ENCODE measurements around the gene ZBTB49. TPM values are rescaled to one million over a fixed set of nuclear protein-coding genes. Genes with fewer than 3 reads are reported as not detected.

Gene ZBTB49
- total RNA-seq, 6 donors from 2014 or later = 3.7 to 13.6 (median 4.5) TPM

GRCh38 chr4:4368809-4369580, 78.9 kb downstream of the ZBTB49 start:
- H3K27ac ChIP-seq = no peak overlapping the region
- H3K9me3 ChIP-seq = no peaks in the 10 kb centered on the region
- no peak overlapping the region for H3K4me3 ChIP-seq
- TF ChIP-seq POLR2AphosphoS5 (IDR thresholded peaks at IDR 0.05) (no peak), POLR2A (IDR thresholded peaks at IDR 0.05) (no peak), EP300 (IDR thresholded peaks at IDR 0.05) (no peak), CTCF (IDR thresholded peaks at IDR 0.05) (no peak)
- DNase-seq (no peak), ATAC-seq (ENCODE audit: low FRiP score in 2 of 2) (no peak)
- 56 to 74% methylated on average over 8 to 11 of the region's 11 CpGs for WGBS, 2 donors
- no peaks in the 10 kb centered on the region for H3K4me1 ChIP-seq
- no peaks in the 10 kb centered on the region for H3K27me3 ChIP-seq
- no peaks in the 10 kb centered on the region for H3K36me3 ChIP-seq

Other genes with a start within 250 kb of the ZBTB49 start
- gene OTOP1, start 63.3 kb upstream of the ZBTB49 start, total RNA-seq = not detected
- 10 to 100 TPM in 5 of 6 donors, 1 to 10 TPM in 1; 7.3 to 30.0 (median 20.2) TPM for gene TMEM128, start 42.0 kb upstream of the ZBTB49 start, total RNA-seq
- 10 to 100 TPM in 5 of 6 donors, 1 to 10 TPM in 1; 6.5 to 22.9 (median 14.1) TPM for gene LYAR, start 97 bp upstream of the ZBTB49 start, total RNA-seq
- gene NSG1, start 96.9 kb downstream of the ZBTB49 start, total RNA-seq = 1 to 10 TPM in 4 of 6 donors, under 1 TPM in 1, not detected in 1; 0.29 to 3.8 (median 1.3) TPM

Measured in upper lobe of left lung (tissue), 6 donors.